BJ (cell line): ENCODE data around the gene TBCEL. TPM values are rescaled to one million over a fixed set of nuclear protein-coding genes. Genes with fewer than 3 reads are reported as not detected.
"Not testable (repeated sequence)": the region's sequence is repeated elsewhere in the genome, so short reads cannot be mapped to it uniquely, and the experiment has no call there.

Experiments used
- CTCF ChIA-PET: fragments of 350-600 bp; formaldehyde crosslinking; extraction: SDS; loops from one replicate; lab custom pipeline; 2021; ENCODE audit warnings: antibody characterized with exemption, inconsistent platforms; lab: Yijun Ruan, JAX
- POLR2A ChIA-PET: fragments of 300-600 bp; sonication (Branson Sonifier 250); formaldehyde crosslinking; extraction: SDS; loops from one replicate; lab custom pipeline; 2021; ENCODE audit warnings: antibody characterized with exemption; lab: Charles Lee
- DNase-seq: peaks from one replicate; pipeline ENCODE4 v3.0.0-alpha.2; 2011; ENCODE audit warnings: low read depth
- H3K27me3 ChIP-seq: 2 replicates; pipeline ENCODE4 v1.6.0; 2011; ENCODE audit warnings: low read length; ENCODE audit not compliant: control insufficient read depth, insufficient read depth
- H3K36me3 ChIP-seq: 2 replicates; pipeline ENCODE4 v1.5.1; 2011; ENCODE audit warnings: low read length; ENCODE audit not compliant: control insufficient read depth, insufficient read depth
- H3K4me3 ChIP-seq: 2 replicates; pipeline ENCODE4 v1.5.1; 2011; ENCODE audit warnings: low read depth, mild to moderate bottlenecking, control low read depth, low read length
- polyA plus RNA-seq: library from polyadenylated mRNA; depleted of rRNA; stranded (reverse); fragments of >200 nt; gene quantifications from 2 replicates; pipeline ENCODE4 v1.2.3, GENCODE V29; 2011
- TF ChIP-seq, protein P1 (sequence below): IDR thresholded peaks from 2 replicates; pipeline ENCODE4 v1.5.1; 2011; ENCODE audit warnings: low read depth, mild to moderate bottlenecking, control low read depth, inconsistent platforms, low read length, moderate library complexity; ENCODE audit not compliant: insufficient read depth

TBCEL gene
- polyA plus RNA-seq, 1 experiment = 8.6 TPM

DNA sequence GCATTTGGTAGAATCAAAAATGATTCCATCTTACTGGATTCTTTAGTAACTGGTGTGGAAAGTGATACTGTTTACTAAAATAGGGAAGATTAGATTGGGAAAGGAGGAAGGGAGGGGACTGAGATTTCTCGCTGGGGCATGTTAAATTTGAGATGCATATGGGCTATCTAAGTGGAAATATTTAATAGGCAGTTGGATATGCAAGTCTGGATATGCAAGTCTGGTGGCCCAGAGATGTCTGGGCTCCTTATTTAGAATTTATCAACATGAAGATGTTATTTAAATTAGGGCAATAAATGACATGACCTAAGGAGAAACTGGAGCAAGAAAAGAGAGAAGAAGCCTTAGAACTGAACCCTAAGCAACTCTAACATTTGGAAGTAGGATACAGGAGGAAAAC lies 17.0 kb upstream of the TBCEL start:
- Histone ChIP-seq H3K27me3 (no peaks in the 10 kb centered on the region; the same call in 1 of the 2 replicates), H3K36me3 (no peaks in the 10 kb centered on the region), H3K4me3 (no peak overlapping the region)
- ChIA-PET POLR2A (no interaction called here), CTCF (no interaction called here)
- TF ChIP-seq, protein P1, sequence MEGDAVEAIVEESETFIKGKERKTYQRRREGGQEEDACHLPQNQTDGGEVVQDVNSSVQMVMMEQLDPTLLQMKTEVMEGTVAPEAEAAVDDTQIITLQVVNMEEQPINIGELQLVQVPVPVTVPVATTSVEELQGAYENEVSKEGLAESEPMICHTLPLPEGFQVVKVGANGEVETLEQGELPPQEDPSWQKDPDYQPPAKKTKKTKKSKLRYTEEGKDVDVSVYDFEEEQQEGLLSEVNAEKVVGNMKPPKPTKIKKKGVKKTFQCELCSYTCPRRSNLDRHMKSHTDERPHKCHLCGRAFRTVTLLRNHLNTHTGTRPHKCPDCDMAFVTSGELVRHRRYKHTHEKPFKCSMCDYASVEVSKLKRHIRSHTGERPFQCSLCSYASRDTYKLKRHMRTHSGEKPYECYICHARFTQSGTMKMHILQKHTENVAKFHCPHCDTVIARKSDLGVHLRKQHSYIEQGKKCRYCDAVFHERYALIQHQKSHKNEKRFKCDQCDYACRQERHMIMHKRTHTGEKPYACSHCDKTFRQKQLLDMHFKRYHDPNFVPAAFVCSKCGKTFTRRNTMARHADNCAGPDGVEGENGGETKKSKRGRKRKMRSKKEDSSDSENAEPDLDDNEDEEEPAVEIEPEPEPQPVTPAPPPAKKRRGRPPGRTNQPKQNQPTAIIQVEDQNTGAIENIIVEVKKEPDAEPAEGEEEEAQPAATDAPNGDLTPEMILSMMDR = no peak
- no peak for DNase-seq

DNA sequence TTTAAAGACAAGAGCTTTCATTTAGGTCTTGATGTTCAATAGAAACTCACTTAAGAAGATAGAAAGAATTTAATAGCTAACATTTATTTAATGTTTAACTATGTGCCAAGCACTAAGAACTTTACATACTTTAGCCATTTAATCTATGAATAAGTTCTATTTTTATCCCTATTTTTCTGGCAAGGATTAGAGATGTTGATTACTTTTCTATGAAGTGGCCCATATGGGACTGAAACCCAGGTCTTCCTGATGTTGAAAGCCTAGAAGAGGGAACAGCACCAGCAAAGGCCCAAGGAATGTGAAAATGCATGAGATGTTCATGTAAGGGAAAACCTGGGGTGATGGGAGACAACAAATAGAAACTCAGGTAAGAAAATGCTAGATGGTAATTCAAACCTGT lies 15.4 kb upstream of the TBCEL start:
- H3K27me3 ChIP-seq = no peaks in the 10 kb centered on the region; the same call in 1 of the 2 replicates
- H3K4me3 ChIP-seq = no peak overlapping the region
- POLR2A ChIA-PET = no interaction called here
- CTCF ChIA-PET = no interaction called here
- DNase-seq = no peak
- TF ChIP-seq, protein P1 = no peak
- H3K36me3 ChIP-seq = no peaks in the 10 kb centered on the region

DNA sequence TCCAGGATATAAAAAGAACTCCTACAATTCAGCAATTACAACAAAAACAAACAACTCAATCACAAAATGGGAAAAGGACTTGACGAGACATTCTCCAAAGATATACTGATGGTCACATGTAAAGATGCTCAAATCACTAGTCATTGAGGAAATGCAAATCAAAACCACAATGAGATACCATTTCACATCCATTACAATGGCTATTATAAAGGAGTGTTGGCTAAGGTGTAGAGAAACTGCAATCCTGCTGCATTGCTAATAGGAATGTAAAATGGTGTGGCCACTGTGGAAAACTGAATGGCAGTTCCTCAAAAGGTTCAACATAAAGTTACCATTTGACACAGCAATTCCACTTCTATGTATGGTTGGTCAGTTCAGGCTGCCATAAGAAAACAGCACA lies 11.8 kb upstream of the TBCEL start:
- no peak for DNase-seq
- H3K36me3 ChIP-seq = no peaks in the 10 kb centered on the region
- CTCF ChIA-PET = no interaction called here
- TF ChIP-seq, protein P1 = no peak
- POLR2A ChIA-PET = no interaction called here
- no peak overlapping the region for H3K4me3 ChIP-seq
- H3K27me3 ChIP-seq = peaks cover 3% of the 10 kb centered on the region; the same call in 1 of the 2 replicates

DNA sequence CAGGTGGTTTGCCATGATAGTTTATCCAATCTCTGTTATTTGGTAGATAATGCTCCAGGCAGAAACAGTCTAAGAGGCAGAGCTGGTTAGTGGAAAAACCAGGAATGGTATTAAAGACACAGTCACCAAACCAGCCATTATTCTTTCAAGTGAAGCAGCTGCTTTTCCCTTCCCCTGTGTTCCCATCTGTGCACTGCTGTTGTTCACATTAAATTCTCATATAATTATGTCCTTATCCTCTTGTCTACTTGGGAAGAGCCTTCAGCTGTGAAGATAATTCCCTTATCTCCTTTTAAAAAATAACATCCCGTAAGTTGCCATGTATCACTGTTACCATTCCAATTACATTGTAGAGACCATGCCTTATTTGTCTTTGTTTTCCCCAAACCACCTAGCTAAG lies 5.2 kb upstream of the TBCEL start:
- ChIA-PET CTCF (interaction anchor here (0.6 kb wide), 1 partner anchor 1275 kb away, joined by 3 read pairs; no protein-coding TSS in a partner anchor), POLR2A (no interaction called here)
- H3K4me3 ChIP-seq = no peak overlapping the region
- TF ChIP-seq, protein P1 = no peak
- no peak for DNase-seq
- H3K36me3 ChIP-seq = no peaks in the 10 kb centered on the region
- peaks cover 3% of the 10 kb centered on the region; the same call in 1 of the 2 replicates for H3K27me3 ChIP-seq

DNA sequence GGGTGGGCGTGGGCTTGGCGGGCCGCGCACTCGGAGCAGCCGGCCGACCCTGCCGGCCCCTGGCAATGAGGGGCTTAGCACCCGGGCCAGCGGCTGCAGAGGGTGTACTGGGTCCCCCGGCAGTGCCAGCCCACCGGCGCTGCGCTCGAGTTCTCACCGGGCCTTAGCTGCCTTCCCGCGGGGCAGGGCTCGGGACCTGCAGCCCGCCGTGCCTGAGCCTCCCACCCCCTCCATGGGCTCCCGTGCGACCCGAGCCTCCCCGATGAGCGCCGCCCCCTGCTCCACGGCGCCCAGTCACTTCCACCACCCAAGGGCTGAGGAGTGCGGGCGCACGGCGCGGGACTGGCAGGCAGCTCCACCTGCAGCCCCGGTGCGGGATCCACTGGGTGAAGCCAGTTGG lies 2.2 kb upstream of the TBCEL start:
- H3K36me3 ChIP-seq, H3K27me3 ChIP-seq, CTCF ChIA-PET, POLR2A ChIA-PET, DNase-seq, H3K4me3 ChIP-seq: not testable (repeated sequence)

DNA sequence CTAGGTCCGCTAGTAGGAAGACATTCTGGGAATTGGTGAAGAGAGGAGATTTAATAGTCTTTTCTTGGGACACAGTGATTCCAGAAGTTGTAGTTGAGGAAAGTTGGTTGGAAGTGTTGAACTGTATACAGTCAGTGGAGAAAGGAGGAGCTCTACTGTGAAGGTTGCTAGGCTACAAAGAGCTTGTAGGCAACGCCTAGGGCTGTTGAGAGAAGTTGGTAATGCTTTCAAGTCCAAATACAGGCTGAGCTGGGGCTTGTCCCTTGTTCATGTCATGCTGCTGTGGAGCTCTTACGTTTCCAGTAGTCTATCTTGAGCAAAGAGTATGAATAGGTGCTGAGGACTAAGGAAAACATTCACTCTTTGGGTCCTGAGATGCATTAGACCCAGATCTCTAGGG lies 1.1 kb downstream of the TBCEL start:
- ChIA-PET CTCF (no interaction called here), POLR2A (no interaction called here)
- TF ChIP-seq, protein P1 = no peak
- Histone ChIP-seq H3K36me3 (no peaks in the 10 kb centered on the region), H3K4me3 (peak overlapping the region; percentile 90), H3K27me3 (no peaks in the 10 kb centered on the region)
- DNase-seq = no peak
